HG02884 (cell line): Measurements from ENCODE around the gene SENP5.
"Not testable (repeated sequence)": the region's sequence is repeated elsewhere in the genome, so short reads cannot be mapped to it uniquely, and the experiment has no call there.

Experiments used
- ATAC-seq: cut with Tn5 transposase; IDR thresholded peaks from one replicate; pipeline ENCODE4 v1.9.1; 2021; ENCODE audit warnings: mild to moderate bottlenecking, moderate library complexity; ENCODE audit not compliant: unreplicated experiment

The SENP5 gene

GRCh38 chr3:196938576-196938975 is 70.9 kb downstream of the SENP5 start:
- no peak for ATAC-seq

- ATAC-seq, result peak; percentile 24
These were observed 74.1 kb downstream of the SENP5 start for GRCh38 chr3:196941729-196942225.

- ATAC-seq, result peak; percentile 92
These were observed 74.7 kb downstream of the SENP5 start, which contains the start of gene NCBP2 for GRCh38 chr3:196942226-196942914. TSS of gene NCBP2 (minus strand) at chr3:196942528. CDS start at chr3:196942503, 25 bp downstream.

- no peak for ATAC-seq
These were observed 75.2 kb downstream of the SENP5 start for GRCh38 chr3:196942915-196943277.

- not testable (repeated sequence) for ATAC-seq
These were observed 76.5 kb downstream of the SENP5 start for GRCh38 chr3:196944037-196944790.

- no peak for ATAC-seq
These were observed 79.6 kb downstream of the SENP5 start for GRCh38 chr3:196947136-196947859.

GRCh38 chr3:196947860-196948441 is 80.2 kb downstream of the SENP5 start:
- ATAC-seq, result no peak

- ATAC-seq, result no peak
These were observed 80.9 kb downstream of the SENP5 start for GRCh38 chr3:196948442-196949284.

- ATAC-seq, result no peak
These were observed 81.5 kb downstream of the SENP5 start for GRCh38 chr3:196949285-196949619.

- no peak for ATAC-seq
These were observed 82.0 kb downstream of the SENP5 start for GRCh38 chr3:196949750-196950149.

- ATAC-seq, result no peak
These were observed 83.7 kb downstream of the SENP5 start for GRCh38 chr3:196951371-196951770.

GRCh38 chr3:196954832-196955231 is 87.1 kb downstream of the SENP5 start:
- no peak for ATAC-seq

GRCh38 chr3:196962108-196962929 is 94.6 kb downstream of the SENP5 start:
- ATAC-seq, result no peak

GRCh38 chr3:196962930-196963630 is 95.4 kb downstream of the SENP5 start:
- ATAC-seq, result no peak

- ATAC-seq, result no peak
These were observed 95.9 kb downstream of the SENP5 start for GRCh38 chr3:196963631-196963953.

GRCh38 chr3:196965112-196965803 is 97.5 kb downstream of the SENP5 start:
- ATAC-seq, result no peak

- ATAC-seq, result no peak
These were observed 98.1 kb downstream of the SENP5 start for GRCh38 chr3:196965804-196966173.
